Stomach (tissue), 4 donors: ENCODE results near the gene ISG20L2.

ENCODE experiments used
- CTCF ChIP-seq, 7 experiments: fragments of 450-650 bp in 4 of 7; fragments of 200-600 bp in 3 of 7; sonication (generic) in 3 of 7; IDR thresholded peaks; one replicate each; pipeline ENCODE4 v1.5.1; 2016 to 2019; ENCODE audit warnings: antibody characterized with exemption in 7 of 7, control low read depth in 2 of 7, mild to moderate bottlenecking in 1 of 7
- EP300 ChIP-seq: sonication (generic); formaldehyde crosslinking; IDR thresholded peaks from one replicate; pipeline ENCODE4 v1.6.1; 2017; ENCODE audit warnings: antibody characterized with exemption
- POLR2A ChIP-seq, 4 donors: fragments of 450-650 bp; IDR thresholded peaks; one replicate each; pipeline ENCODE4 v1.6.1; 2016; ENCODE audit warnings: antibody characterized with exemption in 4 of 4, control low read depth in 2 of 4, mild to moderate bottlenecking in 1 of 4, moderate library complexity in 1 of 4

GRCh38 chr1:156707417-156708217 lies 20.9 kb downstream of the ISG20L2 start:
- TF ChIP-seq POLR2A (IDR thresholded peaks at IDR 0.05) (no peak), EP300 (no peak), CTCF (IDR thresholded peaks at IDR 0.05) (no peak)
